IPS DF 19.7 (cell line): Measurements from ENCODE around the gene PPY.
"Not testable (repeated sequence)": the region's sequence is repeated elsewhere in the genome, so short reads cannot be mapped to it uniquely, and the experiment has no call there.

ENCODE experiments used
- DNase-seq: peaks from one replicate; pipeline ENCODE4 v3.0.0-alpha.2; 2013; ENCODE audit warnings: low read depth, low spot score

Gene PPY

GRCh38 chr17:43966276-43966675 lies 24.0 kb upstream of the PPY start:
- DNase-seq = no peak

GRCh38 chr17:43962479-43962878 lies 20.2 kb upstream of the PPY start:
- no peak for DNase-seq

- no peak for DNase-seq
These were observed 19.7 kb upstream of the PPY start for GRCh38 chr17:43961954-43962353.

GRCh38 chr17:43961292-43961691 lies 19.0 kb upstream of the PPY start:
- not testable (repeated sequence) for DNase-seq

GRCh38 chr17:43958748-43959352 lies 16.6 kb upstream of the PPY start:
- no peak for DNase-seq

- no peak for DNase-seq
These were observed 13.9 kb upstream of the PPY start for GRCh38 chr17:43956222-43956621.

GRCh38 chr17:43953746-43954145 lies 11.5 kb upstream of the PPY start, which contains the start of gene PYY:
TSS of gene PYY (minus strand) at chr17:43953940. CDS start at chr17:43953483, 457 bp downstream.
- no peak for DNase-seq

GRCh38 chr17:43952724-43953666 lies 10.7 kb upstream of the PPY start:
- peak; percentile 75 for DNase-seq

- no peak for DNase-seq
These were observed 10.1 kb upstream of the PPY start for GRCh38 chr17:43952351-43952723.

- DNase-seq = no peak
These were observed 9.5 kb upstream of the PPY start for GRCh38 chr17:43951750-43952149.

GRCh38 chr17:43950554-43950953 lies 8.3 kb upstream of the PPY start:
- DNase-seq = no peak

GRCh38 chr17:43949781-43950180 lies 7.5 kb upstream of the PPY start:
- no peak for DNase-seq

- no peak for DNase-seq
These were observed 4.5 kb upstream of the PPY start for GRCh38 chr17:43946781-43947180.

GRCh38 chr17:43945074-43945829 lies 3.0 kb upstream of the PPY start:
- no peak for DNase-seq

GRCh38 chr17:43940630-43941029 lies 1.6 kb downstream of the PPY start:
- no peak for DNase-seq

GRCh38 chr17:43939886-43940285 lies 2.4 kb downstream of the PPY start:
- no peak for DNase-seq

- DNase-seq = not testable (repeated sequence)
These were observed 2.8 kb downstream of the PPY start for GRCh38 chr17:43939452-43939851.

- DNase-seq = no peak
These were observed 3.5 kb downstream of the PPY start for GRCh38 chr17:43938838-43939182.

GRCh38 chr17:43936434-43936833 lies 5.8 kb downstream of the PPY start:
- DNase-seq = no peak

GRCh38 chr17:43935926-43936261 lies 6.4 kb downstream of the PPY start:
- DNase-seq = no peak

- no peak for DNase-seq
These were observed 6.9 kb downstream of the PPY start for GRCh38 chr17:43935204-43935925.

- no peak for DNase-seq
These were observed 9.4 kb downstream of the PPY start for GRCh38 chr17:43932923-43933322.
